Caco-2 (cell line): Measurements from ENCODE around the gene LDLRAD1. TPM values are rescaled to one million over a fixed set of nuclear protein-coding genes. Genes with fewer than 3 reads are reported as not detected.

Source experiments
- BruUV-seq: library from RNA; stranded (reverse); fragments of 400-500 nt; replicated peaks from 2 replicates; lab custom pipeline; 2021; lab: Mats Ljungman, UMichigan
- CTCF ChIA-PET: fragments of 300-600 bp; sonication (Branson Sonifier 250); formaldehyde crosslinking; loops from one replicate; lab custom pipeline; 2022; ENCODE audit warnings: antibody characterized with exemption; lab: Charles Lee
- POLR2A ChIA-PET: fragments of 300-600 bp; sonication (Branson Sonifier 250); formaldehyde crosslinking; loops from one replicate; lab custom pipeline; 2022; ENCODE audit warnings: antibody characterized with exemption; lab: Charles Lee
- DNase-seq, 2 experiments: peaks; one replicate each; pipeline versions ENCODE4 v3.0.0 to v3.0.0-alpha.2; 2020 to 2022
- H3K27me3 ChIP-seq: replicated peaks from 2 replicates; pipeline ENCODE4 v1.6.0; 2011; ENCODE audit warnings: low read length; ENCODE audit not compliant: control insufficient read depth, insufficient read depth
- H3K36me3 ChIP-seq: 2 replicates; pipeline ENCODE4 v1.5.1; 2011; ENCODE audit warnings: low read length; ENCODE audit not compliant: control insufficient read depth, insufficient read depth
- H3K4me1 ChIP-seq: fragments of 250-450 bp; sonication (Bioruptor Pico); 2 replicates; pipeline ENCODE4 v1.5.1; 2020; ENCODE audit warnings: mild to moderate bottlenecking
- H3K4me3 ChIP-seq: 2 replicates; pipeline ENCODE4 v1.5.1; 2011; ENCODE audit warnings: low read depth, mild to moderate bottlenecking, control low read depth, low read length
- H3K9me3 ChIP-seq: fragments of 250-450 bp; sonication (Bioruptor Pico); 2 replicates; pipeline ENCODE4 v1.5.1; 2020; ENCODE audit warnings: mild to moderate bottlenecking, moderate library complexity
- H3K27ac Mint-ChIP-seq: one replicate; pipeline ENCODE4 v1.8.0; 2022; ENCODE audit warnings: mixed read lengths; ENCODE audit not compliant: unreplicated experiment
- H3K27me3 Mint-ChIP-seq: one replicate; pipeline ENCODE4 v1.8.0; 2022; ENCODE audit warnings: mixed read lengths; ENCODE audit not compliant: insufficient read depth, unreplicated experiment
- H3K36me3 Mint-ChIP-seq: one replicate; pipeline ENCODE4 v1.8.0; 2022; ENCODE audit warnings: mild to moderate bottlenecking, mixed read lengths; ENCODE audit not compliant: insufficient read depth, unreplicated experiment
- H3K4me1 Mint-ChIP-seq: one replicate; pipeline ENCODE4 v1.8.0; 2022; ENCODE audit warnings: low read depth, mixed read lengths; ENCODE audit not compliant: unreplicated experiment
- H3K4me3 Mint-ChIP-seq: one replicate; pipeline ENCODE4 v1.8.0; 2022; ENCODE audit warnings: mild to moderate bottlenecking, moderate library complexity, mixed read lengths; ENCODE audit not compliant: unreplicated experiment
- H3K9me3 Mint-ChIP-seq: one replicate; pipeline ENCODE4 v1.8.0; 2022; ENCODE audit warnings: mixed read lengths; ENCODE audit not compliant: unreplicated experiment
- CTCF ChIP-seq, 2 experiments: fragments of 200-600 bp in 1 of 2; IDR thresholded peaks; 1 replicate in 1 of 2; 2 replicates in 1 of 2; pipeline versions ENCODE4 v1.5.1 to v1.8.0; 2011 to 2022; ENCODE audit warnings: antibody characterized with exemption in 1 of 2, control low read depth in 1 of 2, inconsistent platforms in 1 of 2, low read depth in 1 of 2, low read length in 1 of 2, mild to moderate bottlenecking in 1 of 2, moderate library complexity in 1 of 2; ENCODE audit not compliant: insufficient read depth in 1 of 2, severe bottlenecking in 1 of 2, unreplicated experiment in 1 of 2
- intact Hi-C: fragments of 100-400 bp; cut with micrococcal nuclease; formaldehyde crosslinking; loops from one replicate; pipeline ENCODE4 v1.10.0; 2022; ENCODE audit not compliant: unreplicated experiment
- total RNA-seq: library from RNA; stranded (reverse); gene quantifications from 2 replicates; pipeline ENCODE4 v1.2.3, GENCODE V29; 2022

LDLRAD1 gene
- total RNA-seq, 1 experiment from 2014 or later = not detected

GRCh38 chr1:54037476-54037875, 19.5 kb upstream of the LDLRAD1 start:
- Histone ChIP-seq H3K27me3 (no peaks in the 10 kb centered on the region), H3K36me3 (no peaks in the 10 kb centered on the region), H3K9me3 (no peaks in the 10 kb centered on the region), H3K4me1 (no peaks in the 10 kb centered on the region), H3K4me3 (no peak overlapping the region)
- BruUV-seq = no TSS peak
- Mint-ChIP-seq H3K4me3 (no peak overlapping the region), H3K9me3 (no peaks in the 10 kb centered on the region), H3K4me1 (peaks cover 7% of the 10 kb centered on the region), H3K36me3 (peaks cover 22% of the 10 kb centered on the region), H3K27ac (no peak overlapping the region), H3K27me3 (no peaks in the 10 kb centered on the region)
- TF ChIP-seq CTCF (IDR thresholded peaks at IDR 0.05; ENCODE audit: insufficient read depth in 1 of 2, low read depth in 1 of 2, low read length in 1 of 2, severe bottlenecking in 1 of 2, unreplicated experiment in 1 of 2) = no peak
- ChIA-PET CTCF (no interaction called here), POLR2A (no interaction called here)
- DNase-seq = no peak
- intact Hi-C loops = no loop called here

- POLR2A ChIA-PET = no interaction called here
These were observed 10.6 kb upstream of the LDLRAD1 start for GRCh38 chr1:54028306-54029251.

More at GRCh38 chr1:54028306-54029251, 10.6 kb upstream of the LDLRAD1 start:
- no peaks in the 10 kb centered on the region for H3K27me3 ChIP-seq
- CTCF ChIA-PET = interaction anchor here (0.7 to 1.0 kb wide), 2 partner anchors 12 to 53 kb away, joined by 3 to 4 read pairs; no protein-coding TSS in a partner anchor
- TF ChIP-seq CTCF (IDR thresholded peaks at IDR 0.05; ENCODE audit: insufficient read depth in 1 of 2, low read depth in 1 of 2, low read length in 1 of 2, severe bottlenecking in 1 of 2, unreplicated experiment in 1 of 2) = no peak
- H3K9me3 Mint-ChIP-seq = no peaks in the 10 kb centered on the region
- H3K9me3 ChIP-seq = no peaks in the 10 kb centered on the region
- BruUV-seq = no TSS peak
- peak overlapping the region; percentile 13 for H3K27ac Mint-ChIP-seq
- H3K36me3 ChIP-seq = no peaks in the 10 kb centered on the region
- peaks cover 24% of the 10 kb centered on the region for H3K4me1 Mint-ChIP-seq
- no peaks in the 10 kb centered on the region for H3K27me3 Mint-ChIP-seq
- H3K36me3 Mint-ChIP-seq = peaks cover 7% of the 10 kb centered on the region
- intact Hi-C loops = loop anchor here (2.0 kb wide), 1 partner anchor 24 kb away; the partner anchor contains the start of genes TCEANC2 and TMEM59
- peaks cover 17% of the 10 kb centered on the region for H3K4me1 ChIP-seq
- DNase-seq = no peak
- H3K4me3 ChIP-seq = no peak overlapping the region
- H3K4me3 Mint-ChIP-seq = no peak overlapping the region
